GM18499 (cell line): ENCODE measurements around the gene ICOSLG.
"Not testable (repeated sequence)": the region's sequence is repeated elsewhere in the genome, so short reads cannot be mapped to it uniquely, and the experiment has no call there.

Experiments used
- ATAC-seq: cut with Tn5 transposase; IDR thresholded peaks from one replicate; pipeline ENCODE4 v1.9.1; 2021; ENCODE audit warnings: moderate number of reproducible peaks; ENCODE audit not compliant: insufficient read depth, unreplicated experiment

ICOSLG gene, protein sequence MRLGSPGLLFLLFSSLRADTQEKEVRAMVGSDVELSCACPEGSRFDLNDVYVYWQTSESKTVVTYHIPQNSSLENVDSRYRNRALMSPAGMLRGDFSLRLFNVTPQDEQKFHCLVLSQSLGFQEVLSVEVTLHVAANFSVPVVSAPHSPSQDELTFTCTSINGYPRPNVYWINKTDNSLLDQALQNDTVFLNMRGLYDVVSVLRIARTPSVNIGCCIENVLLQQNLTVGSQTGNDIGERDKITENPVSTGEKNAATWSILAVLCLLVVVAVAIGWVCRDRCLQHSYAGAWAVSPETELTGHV

DNA sequence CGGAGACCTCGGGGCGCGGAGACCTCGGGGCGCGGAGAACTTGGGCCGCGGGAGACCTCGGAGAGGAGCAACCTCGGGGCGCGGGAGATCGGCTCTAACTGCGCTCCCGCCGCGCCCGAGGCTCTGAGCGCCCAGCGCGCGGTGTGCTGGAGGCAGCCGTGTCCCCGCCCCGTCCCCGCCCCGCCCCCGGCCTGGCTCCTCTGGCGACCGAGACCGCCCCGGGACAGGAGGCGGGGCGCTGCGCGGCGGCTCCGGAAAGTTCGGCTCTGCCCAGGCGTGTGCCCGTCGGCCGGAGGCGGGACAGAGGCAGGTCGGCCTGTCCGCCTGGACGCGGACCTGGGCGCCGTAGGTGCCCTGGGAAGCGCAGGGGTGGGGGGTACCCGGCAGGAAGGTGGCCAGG, at the start of gene ICOSLG:
ICOSLG (minus strand) TSS at position 102 of the 400 bp plus-strand sequence. CDS start 126 bp downstream, outside the sequence.
- ATAC-seq = not testable (repeated sequence)

DNA sequence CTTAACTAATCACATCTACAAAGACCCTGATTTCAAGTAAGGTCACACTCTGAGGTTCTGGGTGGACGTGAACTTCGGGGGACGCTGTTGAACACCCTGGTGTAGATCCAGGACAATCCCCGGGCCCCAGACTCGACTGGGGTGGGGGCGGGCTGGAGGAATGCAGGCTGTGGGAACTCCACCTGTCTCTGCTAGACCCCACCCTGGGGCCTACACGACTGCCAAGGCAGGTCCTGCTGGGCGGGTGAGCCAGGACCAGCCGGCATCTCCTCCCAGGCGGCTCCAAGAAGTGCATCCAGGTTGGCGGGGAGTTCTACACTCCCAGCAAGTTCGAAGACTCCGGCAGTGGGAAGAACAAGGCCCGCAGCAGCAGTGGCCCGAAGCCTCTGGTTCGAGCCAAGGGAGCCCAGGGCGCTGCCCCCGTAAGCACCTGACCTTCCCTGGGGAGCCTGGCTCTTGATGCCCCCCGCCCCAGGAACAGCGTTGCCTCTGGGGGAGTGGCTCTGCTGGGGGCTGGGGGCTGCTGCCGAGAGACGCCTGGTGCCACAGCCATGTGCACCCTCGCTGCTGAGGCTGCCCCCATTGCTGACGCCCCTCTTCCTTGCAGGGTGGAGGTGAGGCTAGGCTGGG, 48.8 kb upstream of the ICOSLG start:
- no peak for ATAC-seq

DNA sequence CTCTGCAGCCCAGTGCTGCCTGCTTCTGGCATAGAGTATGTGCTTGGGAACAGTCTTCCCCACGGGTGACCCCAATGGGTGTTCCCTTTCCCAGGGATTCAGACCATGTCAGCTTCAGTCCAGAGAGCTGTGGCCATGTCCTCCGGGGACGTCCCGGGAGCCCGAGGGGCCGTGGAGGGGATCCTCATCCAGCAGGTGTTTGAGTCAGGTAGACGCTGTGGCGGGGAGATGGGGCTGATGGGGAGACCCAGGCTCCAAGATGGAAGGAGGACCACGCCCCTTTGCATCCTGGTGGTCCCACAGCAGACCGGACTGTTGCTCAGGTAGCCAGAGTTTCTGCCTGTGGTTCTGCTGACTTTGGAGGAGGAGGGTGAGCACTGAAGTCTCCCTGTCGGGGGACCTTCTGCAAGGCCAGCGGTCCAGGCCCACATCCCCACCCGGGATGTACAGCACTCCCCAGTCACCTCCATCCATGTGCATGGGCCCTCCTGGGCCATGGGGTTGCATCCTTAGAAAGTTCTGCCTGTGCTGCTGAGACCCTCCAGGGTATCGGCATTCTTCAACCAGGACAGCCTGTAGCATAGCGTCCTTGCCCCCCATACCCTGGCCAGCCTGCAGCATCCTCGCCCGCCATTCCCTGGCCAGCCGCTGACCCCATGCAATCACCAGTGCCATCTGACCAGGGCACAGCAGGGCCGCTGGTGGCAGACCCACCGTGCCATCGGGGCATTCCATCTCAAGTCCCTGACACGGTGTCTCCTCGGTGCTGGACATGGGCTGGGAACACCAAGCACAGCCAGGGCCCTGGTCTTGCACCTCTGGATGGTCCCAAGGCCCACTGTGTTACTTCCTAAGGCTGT, 47.7 kb upstream of the ICOSLG start:
- no peak for ATAC-seq

DNA sequence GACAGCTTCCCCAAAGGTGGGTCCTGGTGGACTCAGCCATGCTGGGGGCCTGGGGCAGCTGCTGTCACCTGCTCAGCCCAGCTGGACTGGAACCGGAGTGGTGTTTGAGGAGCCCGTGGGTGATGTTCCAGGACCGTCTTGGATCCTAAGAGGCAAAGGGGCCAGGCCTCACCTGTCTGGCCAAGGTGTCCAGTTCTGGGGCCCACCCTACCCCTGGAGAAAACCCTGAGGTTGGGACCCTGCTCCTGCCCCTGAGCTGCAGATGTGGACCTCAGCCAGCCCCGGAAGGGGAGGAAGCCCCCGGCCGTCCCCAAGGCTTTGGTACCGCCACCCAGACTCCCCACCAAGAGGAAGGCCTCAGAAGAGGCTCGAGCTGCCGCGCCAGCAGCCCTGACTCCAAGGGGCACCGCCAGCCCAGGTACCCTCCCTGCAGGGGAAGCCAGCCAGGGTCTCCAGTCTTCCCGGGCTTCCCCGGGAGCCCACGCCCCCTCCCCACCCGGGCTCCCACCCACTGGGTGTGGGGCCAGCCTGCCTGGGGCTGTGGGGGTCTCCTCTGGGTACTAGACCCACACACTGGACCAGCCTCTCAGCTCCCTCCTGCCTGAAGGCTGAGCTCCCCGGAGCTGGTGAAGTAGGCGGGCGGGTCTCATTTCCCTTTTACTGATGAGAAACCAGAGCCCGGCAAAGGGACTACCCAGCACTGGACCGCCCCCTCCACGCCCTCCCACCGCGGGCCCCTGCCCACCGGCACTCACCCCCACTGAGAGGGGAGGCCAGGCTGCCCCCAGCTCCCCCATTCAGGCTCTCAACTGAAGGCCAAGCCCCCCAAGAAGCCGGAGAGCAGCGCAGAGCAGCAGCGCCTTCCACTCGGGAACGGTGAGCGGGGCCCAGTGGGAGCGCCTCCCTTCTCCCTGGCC, 46.2 kb upstream of the ICOSLG start:
- no peak for ATAC-seq

DNA sequence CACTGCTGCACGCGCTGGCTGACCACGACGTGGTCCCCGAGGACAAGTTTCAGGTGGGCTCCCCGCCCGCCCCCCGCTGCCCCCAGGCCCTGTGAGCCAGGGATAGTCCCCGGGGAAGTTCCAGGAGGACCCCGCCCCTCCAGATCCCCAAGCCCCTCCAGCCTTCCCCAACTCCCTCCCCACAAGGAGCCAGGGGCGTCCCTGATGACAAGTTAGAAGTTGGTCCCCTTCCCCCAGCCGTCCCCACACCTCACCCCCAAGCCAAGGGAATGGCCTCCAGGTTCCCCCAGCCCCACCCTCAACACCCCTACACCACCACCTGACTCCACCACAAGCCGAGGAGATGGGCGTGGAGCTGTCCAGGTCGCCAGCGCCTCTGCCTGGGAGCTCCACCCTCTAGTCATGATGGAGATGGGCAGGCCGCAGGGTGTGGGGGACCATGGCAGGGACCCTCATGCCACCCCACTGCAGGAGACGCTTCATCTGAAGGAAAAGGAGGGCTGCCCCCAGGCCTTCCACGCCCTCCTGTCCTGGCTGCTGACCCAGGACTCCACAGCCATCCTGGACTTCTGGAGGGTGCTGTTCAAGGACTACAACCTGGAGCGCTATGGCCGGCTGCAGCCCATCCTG, 45.5 kb upstream of the ICOSLG start:
- ATAC-seq = no peak

DNA sequence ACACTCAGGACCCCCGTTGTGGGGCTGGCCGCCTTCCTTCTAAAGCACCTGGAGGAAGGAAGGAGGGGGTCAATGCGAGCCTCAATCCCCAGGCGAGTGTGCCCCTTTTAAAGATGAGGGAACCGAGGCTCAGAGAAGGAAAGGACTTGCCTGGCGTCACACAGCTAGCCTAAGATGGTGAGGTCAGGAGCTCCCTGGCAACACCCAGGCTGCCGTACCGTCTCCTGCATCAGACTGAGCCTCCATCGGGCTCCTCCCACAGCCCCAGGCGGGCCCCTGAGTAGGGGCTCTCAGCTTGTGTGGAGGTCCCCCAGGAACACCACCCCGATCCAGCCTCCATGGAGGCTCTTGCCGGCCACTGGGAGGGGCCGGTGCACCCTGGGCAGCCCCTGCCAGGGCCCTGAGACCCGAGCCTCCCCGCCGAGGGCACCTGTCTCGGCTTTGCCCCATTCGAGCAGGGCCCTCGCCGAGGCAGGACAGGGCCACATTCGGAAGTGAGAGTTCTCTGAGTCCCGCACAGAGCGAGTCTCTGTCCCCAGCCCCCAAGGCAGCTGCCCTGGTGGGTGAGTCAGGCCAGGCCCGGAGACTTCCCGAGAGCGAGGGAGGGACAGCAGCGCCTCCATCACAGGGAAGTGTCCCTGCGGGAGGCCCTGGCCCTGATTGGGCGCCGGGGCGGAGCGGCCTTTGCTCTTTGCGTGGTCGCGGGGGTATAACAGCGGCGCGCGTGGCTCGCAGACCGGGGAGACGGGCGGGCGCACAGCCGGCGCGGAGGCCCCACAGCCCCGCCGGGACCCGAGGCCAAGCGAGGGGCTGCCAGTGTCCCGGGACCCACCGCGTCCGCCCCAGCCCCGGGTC, 44.6 kb upstream of the ICOSLG start, which contains the start of gene AIRE:
AIRE (plus strand) TSS at position 739 of the 855 bp plus-strand sequence. CDS start 131 bp downstream, outside the sequence.
- no peak for ATAC-seq

DNA sequence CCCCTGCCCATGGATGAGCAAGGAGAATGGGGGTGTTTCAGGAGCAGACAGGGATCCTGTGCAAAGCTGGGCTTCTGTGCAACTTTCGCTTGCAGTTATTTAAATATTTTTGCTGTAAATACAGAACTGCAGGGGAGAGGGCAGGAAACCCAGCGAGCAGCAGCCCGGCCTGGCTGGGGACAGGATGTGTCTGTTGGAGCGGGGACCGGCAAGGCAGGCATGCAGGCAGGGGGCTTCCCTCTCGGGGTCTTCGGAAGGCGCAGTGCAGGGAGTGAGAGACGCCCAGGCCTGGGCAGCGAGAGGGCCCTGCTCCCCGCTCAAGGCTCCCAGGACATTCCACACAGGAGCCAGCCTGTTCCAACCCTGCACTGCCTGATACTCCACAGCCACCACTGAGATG, 43.2 kb upstream of the ICOSLG start:
- no peak for ATAC-seq

DNA sequence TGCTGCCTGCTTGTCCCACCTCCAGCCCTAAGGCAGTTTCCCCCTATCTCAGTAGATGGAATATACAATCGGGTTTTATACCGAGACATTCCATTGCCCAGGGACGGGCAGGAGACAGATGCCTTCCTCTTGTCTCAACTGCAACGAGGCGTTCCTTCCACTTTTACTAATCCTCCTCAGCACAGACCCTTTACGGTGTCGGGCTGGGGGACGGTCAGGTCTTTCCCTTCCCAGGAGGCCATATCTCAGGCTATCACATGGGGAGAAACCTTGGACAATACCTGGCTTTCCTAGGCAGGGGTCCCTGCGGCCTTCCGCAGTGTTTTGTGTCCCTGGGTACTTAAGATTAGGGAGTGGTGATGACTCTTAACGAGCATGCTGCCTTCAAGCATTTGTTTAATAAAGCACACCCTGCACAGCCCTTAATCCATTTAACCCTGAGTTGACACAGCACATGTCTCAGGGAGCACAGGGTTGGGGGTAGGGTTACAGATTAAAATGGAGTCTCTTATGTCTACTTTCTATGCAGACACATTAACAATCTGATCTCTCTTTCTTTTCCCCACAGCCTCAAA, 42.6 kb upstream of the ICOSLG start:
- ATAC-seq = not testable (repeated sequence)

DNA sequence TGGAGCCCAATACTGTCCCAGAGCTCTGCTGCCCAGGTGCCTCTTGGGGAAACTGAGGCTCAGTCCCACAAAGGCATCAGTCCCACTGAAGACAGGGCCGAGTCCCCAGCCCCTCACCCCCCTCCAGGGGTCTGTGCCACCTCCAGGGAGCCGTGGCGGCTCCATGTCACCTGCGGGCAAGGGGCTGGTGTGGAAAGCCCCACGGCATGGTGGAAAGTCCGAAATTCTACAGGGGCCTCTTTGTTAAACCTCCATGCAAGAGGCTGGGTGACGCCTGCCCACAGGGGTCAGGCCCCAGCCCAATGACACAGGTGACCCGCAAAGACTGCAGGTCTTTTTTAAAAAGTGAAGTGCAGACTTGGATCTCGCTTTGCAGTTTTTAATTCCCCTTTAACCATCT, 41.6 kb upstream of the ICOSLG start:
- no peak for ATAC-seq

DNA sequence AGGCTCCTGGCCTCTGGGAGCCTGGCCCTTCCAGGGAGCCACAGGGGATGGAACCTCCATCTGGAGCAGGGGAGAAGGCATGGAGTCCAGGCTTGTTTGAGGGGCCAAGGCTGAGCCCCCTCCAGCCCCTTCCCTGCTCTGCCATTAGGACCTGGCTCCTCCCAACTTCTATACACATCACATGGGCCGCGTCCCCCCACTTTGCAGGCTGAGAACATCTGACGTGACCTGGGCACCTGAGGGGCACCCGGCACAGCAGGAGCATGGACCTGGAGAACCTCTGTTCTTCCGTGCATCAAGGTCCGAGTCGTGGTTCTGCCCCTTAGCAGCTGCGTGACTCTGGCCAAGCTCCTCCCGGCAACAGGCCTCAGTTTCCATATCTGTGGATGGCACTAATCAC, 41.1 kb upstream of the ICOSLG start:
- no peak for ATAC-seq

DNA sequence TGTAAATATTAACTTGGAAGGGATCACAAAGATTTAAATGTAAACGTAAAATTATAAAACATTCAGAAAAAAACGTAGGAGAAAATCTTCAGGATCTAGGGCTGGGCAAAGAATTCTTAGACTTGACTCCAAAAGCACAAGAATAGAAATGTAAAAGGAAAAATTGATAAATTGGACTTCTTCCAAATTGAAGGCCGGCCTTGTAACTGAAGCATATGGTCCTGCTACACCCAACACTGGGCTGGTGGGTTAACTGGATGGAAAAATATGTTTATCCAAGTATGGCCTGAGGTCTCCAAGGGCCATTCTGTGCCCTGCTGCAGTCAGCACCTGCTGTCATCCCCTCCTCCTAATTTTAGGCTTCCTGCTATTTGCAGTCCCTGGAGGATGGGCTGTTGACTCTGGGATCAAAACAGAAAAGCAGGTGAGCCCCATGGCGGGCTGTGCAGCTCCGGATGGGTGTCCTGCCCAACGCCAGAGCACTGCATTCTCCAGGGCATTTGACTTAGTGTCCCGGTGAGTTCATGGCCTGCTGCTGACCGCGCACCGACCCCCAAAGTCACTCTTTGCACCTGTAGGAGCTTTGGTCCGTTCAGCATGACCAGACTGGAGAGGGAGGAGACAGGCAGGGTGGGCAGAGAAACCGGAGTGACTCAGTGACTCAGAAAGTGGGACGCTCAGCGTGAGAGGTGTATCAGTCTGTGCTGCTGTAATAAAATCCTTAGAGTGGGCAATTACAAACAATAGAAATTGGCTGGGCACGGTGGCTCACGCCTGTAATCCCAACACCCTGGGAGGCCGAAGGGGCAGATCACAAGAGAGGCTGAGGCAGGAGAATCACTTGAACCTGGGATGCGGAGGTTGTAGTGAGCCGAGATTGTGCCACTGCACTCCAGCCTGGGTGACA, 38.9 kb upstream of the ICOSLG start:
- ATAC-seq = no peak

DNA sequence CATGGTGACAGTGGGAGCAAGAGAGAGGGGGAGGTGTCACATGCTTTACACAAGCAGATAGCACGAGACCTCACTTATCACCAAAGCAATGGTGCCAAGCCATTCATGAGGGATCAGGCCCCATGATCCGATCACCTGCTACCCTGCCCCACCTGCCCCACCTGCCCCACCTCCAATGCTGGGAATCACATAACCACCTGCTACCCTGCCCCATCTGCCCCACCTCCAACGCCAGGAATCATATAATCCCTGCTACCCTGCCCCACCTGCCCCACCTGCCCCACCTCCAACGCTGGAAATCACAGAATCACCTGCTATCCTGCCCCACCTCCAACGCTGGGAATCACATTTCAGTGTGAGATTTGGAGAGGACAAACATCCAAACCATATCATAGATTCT, 34.3 kb upstream of the ICOSLG start:
- ATAC-seq = no peak

DNA sequence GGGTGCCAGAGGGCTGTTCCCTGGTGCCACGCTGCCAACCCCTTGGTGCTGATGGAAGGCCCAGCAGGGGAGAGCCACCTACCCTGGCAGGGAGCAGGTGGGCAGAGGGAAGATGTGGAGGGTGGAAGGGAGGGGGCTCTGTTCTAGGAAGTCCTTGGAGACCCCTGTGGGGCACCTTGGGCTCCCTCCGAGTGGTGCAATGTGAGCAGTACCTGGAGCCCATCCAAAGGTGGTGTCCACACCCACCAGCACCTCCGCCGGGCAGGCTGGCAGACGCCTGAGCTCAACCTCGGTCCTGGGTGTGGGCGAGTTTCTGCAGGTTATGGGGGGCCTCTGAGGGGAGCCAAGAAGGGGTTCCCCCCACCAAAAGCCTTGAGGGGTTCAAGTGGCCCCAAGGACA, 32.3 kb upstream of the ICOSLG start:
- ATAC-seq = no peak

DNA sequence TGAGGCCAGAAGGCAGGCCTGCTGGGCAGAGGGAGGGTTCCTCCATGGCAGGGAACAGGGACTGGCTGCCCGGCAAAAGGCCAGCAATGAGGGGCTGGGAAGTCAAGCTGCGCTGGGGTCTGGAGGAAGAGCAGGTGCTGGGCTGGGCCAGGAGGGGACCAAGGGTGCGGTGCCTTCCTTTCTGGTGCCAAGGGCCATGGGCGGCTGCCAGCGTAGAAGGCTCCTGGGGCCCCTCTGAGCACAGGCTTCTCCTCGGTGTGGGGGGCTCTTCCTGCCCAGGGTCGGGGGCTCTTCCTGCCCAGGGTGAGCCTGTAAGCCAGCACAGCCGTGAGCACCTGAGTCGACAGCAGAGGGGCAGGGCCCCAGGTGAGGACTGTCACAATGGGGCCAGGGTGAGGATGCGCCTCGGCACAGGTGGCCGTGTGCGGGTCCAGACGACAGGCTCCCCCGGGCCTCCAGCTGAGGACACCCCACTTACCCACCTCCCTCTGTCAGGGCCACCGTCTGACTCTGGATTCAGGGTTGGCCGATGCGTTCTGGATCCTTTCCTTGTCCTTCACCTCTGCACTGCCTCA, 31.6 kb upstream of the ICOSLG start:
- ATAC-seq = no peak

DNA sequence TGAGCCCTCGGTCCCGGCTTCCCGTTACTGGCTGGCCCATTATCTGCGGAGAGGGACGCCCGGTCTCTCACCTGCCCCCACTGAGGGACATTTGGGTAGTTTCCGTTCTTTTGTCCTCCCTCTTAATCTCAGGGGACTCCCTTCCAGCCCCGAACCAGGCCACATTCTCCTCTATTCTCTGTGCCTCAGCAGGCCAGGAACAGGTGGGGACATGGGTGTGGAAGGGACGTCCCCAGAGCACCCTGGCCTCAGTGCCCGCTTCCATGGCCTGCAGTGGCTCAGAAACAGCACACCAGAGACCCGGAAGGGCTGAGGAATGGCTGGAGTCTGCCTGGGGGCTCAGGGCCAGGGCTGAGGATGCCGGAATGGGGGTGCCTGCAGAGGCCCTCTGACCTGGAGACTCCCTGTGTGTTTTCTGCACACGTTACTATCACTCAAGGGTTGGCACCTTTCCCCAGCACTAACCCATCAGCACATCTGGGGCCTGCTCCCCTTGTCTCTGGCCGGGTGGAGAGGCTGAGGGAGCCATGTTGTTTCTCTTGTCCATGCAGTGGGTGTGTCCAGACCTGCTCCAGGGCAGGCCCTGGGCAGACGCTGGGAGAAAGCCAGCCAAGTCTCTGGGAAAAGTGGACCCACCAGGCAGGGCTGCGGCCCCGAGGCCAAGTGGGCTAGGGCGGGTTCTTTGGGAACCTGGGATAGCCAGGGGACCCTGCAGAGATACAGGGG, 31.0 kb upstream of the ICOSLG start:
- no peak for ATAC-seq

DNA sequence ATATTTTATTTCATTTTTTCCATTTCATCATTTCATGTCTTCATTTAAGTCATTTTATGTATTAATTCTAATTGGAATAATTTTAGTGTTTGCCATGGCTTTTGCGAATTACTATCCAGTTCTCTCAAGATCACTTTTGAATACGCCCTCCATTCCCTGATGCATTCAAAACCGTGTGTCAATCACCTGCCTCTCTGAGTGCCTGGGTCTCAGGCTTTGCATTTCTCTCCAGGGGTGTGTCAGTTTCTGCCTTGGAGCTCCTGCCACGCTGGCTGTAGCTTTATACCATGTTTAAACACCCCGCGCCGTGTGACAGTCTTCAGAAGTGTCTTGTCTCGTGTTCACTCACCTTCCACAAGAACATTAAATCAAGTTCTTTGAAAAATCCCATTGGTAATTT, 28.3 kb upstream of the ICOSLG start:
- no peak for ATAC-seq
